ENCODE data around the gene C17orf107.

The C17orf107 gene

GRCh38 chr17:4877089-4877488, 22.2 kb upstream of the C17orf107 start:
- no peak for DNase-seq

DNA sequence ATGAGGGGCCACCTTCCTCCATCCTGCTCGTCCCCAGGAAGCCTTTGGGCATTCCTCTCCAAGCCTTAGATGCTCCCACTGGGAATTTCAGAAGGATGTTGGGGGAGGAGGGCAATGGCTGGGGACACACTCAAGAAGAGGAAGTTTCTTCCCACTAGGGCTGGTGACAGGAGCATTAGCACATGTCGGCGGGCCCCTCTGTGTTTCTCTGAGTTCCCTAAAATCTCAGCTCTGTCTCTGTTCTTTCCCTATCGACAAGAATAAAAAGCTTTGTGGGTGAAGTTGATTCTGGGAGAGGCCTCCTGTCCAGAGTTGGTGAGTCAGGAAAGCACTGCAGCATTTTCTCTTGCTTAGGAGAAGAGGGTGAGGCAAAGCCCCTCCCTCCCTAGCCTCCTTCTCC, 19.7 kb upstream of the C17orf107 start:
- no peak for DNase-seq

- DNase-seq, result no peak
These were observed 18.5 kb upstream of the C17orf107 start for GRCh38 chr17:4880857-4881256.

- DNase-seq, result no peak
These were observed 17.4 kb upstream of the C17orf107 start for GRCh38 chr17:4881761-4882555.

DNA sequence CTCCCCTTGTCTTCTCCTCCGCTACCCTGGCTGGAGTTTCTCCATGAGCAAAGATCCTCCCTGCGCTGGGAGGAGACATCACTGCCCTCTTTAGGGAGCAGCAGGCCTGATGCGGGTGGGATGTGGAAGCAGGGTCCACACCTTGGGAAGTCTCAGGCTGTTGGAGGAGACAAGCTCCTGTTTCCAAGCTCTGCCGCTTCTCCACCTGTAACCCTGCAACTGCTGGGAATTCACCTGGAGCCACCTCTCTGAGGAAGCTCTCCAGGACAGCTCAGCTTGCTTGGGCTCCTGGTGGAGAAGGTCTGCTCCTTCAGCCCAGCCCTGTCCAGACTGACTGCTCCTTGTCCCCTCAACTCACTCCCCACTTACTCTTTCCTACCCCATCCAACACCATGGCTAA, 14.8 kb upstream of the C17orf107 start:
- no peak for DNase-seq

GRCh38 chr17:4886830-4887229, 12.5 kb upstream of the C17orf107 start:
- DNase-seq, result no peak

- DNase-seq, result no peak
These were observed 11.8 kb upstream of the C17orf107 start for GRCh38 chr17:4887581-4887980.

DNA sequence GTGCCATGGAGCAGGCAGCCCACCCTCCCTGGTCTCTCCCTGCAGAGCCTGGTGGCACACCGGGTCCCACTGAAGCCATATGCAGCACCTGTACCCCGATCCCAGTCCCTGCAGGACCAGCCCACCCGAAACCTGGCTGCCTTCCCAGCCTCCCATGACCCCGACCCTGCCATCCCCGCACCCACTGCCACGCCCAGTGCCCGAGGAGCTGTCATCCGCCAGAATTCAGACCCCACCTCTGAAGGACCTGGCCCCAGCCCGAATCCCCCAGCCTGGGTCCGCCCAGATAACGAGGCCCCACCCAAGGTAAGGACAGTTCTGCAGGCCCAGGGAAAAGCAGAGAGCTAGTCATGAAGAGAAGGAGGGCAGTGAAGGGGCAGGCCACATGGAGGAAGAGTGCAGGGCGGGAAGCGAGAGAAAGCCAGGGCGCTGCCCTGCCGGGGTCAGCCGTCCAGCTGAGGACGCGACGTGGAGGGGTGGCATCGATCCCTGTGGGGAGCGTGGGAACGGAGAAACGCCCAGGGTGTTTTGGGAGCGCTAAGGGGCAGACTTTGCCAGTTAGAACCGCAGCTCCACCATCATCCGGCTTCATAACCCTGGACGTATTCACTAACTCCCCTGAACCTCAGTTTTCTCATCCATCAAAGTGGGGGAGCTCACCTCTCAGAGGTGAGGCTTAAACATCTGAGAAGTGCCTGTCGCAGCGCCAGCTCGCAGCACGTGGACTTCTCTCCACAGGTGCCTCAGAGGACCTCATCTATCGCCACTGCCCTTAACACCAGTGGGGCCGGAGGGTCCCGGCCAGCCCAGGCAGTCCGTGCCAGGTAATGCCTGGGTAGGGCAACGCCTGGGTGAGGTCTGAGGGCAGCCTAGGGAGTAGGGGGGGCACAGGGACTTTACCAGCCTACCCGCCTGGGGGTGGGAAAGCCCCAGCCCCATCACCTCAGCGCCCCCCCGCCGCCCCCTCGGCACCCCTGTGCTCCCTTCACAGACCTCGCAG, 7.6 kb upstream of the C17orf107 start:
- no peak for DNase-seq

- DNase-seq, result no peak
These were observed 6.7 kb upstream of the C17orf107 start for GRCh38 chr17:4892499-4893221.

GRCh38 chr17:4893272-4893671, 6.1 kb upstream of the C17orf107 start:
- no peak for DNase-seq

- DNase-seq, result no peak
These were observed 5.4 kb upstream of the C17orf107 start for GRCh38 chr17:4893721-4894560.

DNA sequence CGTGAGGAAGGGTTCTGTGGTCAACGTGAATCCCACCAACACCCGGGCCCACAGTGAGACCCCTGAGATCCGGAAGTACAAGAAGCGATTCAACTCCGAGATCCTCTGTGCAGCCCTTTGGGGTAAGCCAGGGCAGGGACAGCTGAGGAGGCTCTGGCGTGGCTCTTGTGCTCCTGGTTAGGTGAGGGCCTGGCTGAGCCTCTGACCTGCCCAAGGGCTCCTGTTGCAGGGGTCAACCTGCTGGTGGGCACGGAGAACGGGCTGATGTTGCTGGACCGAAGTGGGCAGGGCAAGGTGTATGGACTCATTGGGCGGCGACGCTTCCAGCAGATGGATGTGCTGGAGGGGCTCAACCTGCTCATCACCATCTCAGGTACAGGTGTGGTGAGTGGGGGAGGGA, 4.2 kb upstream of the C17orf107 start:
- no peak for DNase-seq

- DNase-seq, result peak; percentile 41
These were observed 3.5 kb upstream of the C17orf107 start for GRCh38 chr17:4895657-4896331.

DNA sequence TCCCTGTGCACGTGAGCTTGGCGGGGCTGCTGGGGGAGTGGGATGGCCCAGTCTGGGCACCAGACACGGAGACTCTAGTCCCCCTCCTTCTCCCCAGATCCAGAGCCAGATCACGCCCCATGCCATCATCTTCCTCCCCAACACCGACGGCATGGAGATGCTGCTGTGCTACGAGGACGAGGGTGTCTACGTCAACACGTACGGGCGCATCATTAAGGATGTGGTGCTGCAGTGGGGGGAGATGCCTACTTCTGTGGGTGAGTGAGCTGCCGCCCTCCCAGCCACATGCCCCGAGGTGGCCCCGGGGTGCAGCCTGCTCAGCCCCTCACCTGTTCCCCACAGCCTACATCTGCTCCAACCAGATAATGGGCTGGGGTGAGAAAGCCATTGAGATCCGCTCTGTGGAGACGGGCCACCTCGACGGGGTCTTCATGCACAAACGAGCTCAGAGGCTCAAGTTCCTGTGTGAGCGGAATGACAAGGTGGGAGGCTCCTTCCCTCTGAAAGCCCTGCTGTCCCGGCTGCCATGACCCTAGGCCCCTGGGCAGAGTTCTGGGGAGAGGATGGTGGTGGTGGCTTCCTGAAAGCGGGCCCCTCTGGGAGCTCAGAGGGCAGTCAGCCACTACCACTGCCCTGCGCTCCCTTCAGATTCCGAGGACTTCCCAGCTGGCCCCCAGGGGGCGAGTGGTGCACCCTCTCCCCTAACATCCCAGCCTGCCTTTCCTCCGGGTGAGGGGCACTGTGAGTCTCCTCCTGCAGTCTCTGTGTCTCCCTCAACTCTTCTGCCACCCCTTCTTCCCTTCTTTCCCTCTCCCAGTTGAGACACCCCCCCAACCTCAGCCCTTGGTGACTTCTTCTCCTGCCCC, 2.8 kb upstream of the C17orf107 start:
- peak; percentile 42 for DNase-seq

GRCh38 chr17:4897198-4897687, 2.1 kb upstream of the C17orf107 start:
- peak; percentile 45 for DNase-seq

GRCh38 chr17:4897785-4898184, 1.6 kb upstream of the C17orf107 start:
- DNase-seq, result peak; percentile 40

DNA sequence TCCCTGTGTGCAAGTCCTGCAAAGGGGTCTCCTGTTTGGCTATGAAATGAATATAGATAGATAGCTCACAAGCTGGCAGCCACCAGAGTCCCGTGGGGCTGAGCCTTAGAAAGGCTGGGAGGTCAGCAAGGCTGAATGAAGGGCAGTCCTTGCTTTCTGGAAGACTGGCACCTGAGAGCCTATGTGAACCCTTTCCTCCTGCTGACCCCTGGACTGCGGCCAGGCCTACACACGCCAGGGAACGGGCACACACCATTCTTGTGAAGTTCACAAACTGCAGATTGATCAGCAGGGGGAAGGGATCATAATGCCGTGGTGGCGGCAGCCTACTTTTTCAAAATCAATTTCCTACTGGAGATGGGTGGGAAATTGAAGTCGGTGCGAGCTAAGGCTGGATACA, 985 bp upstream of the C17orf107 start:
- DNase-seq, result peak; percentile 42

DNA sequence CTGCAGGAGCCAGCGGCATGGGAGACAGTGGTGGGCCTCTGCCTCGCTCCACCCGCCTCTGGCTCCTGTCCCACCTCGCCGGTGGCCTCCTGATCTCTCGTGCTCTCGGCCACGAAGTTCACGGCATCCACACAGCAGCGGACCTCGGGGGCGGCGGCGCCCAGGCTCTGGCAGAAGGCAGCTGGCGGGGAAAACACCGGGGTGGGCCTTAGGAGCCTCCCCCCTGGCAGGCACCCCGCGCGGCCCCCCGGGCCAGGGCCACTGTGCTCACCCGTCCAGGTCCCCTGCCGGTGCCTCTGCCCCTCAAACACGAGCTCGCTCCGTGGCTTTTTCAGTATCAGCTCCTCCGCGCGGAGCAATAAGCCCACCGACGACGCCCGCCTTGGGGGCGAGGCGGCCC, 409 bp upstream of the C17orf107 start:
- DNase-seq, result no peak

GRCh38 chr17:4900231-4901107, 1.1 kb downstream of the C17orf107 start:
- peak; percentile 75 for DNase-seq
